NCI-H2227 treated with DMSO at 0.1 percent for 48 hours (cell line): ENCODE results near the gene COX5B.
"Not testable (repeated sequence)": the region's sequence is repeated elsewhere in the genome, so short reads cannot be mapped to it uniquely, and the experiment has no call there.

Experiments
- DNase-seq: peaks from one replicate; lab custom pipeline; 2025; lab: John Stamatoyannopoulos, UW

Gene COX5B

GRCh38 chr2:97654309-97654708 lies 8.4 kb downstream of the COX5B start:
- DNase-seq = no peak

- DNase-seq = no peak
These were observed 8.9 kb downstream of the COX5B start for GRCh38 chr2:97654791-97655190.

- DNase-seq = no peak
These were observed 10.4 kb downstream of the COX5B start for GRCh38 chr2:97656129-97656755.

GRCh38 chr2:97656905-97657587 lies 11.2 kb downstream of the COX5B start:
- DNase-seq = no peak

GRCh38 chr2:97657986-97658690 lies 12.3 kb downstream of the COX5B start:
- DNase-seq = no peak

GRCh38 chr2:97658691-97659157 lies 12.9 kb downstream of the COX5B start:
- DNase-seq = no peak

- no peak for DNase-seq
These were observed 13.6 kb downstream of the COX5B start for GRCh38 chr2:97659256-97660043.

- no peak for DNase-seq
These were observed 14.3 kb downstream of the COX5B start for GRCh38 chr2:97660044-97660774.

- DNase-seq = no peak
These were observed 15.0 kb downstream of the COX5B start for GRCh38 chr2:97660775-97661389.

- DNase-seq = no peak
These were observed 16.1 kb downstream of the COX5B start for GRCh38 chr2:97661927-97662326.

GRCh38 chr2:97662386-97662894 lies 16.6 kb downstream of the COX5B start:
- DNase-seq = no peak

- no peak for DNase-seq
These were observed 17.2 kb downstream of the COX5B start for GRCh38 chr2:97662895-97663625.

- DNase-seq = peak; percentile 66
These were observed 17.7 kb downstream of the COX5B start for GRCh38 chr2:97663626-97663961.

- DNase-seq = peak; percentile 99
These were observed 18.2 kb downstream of the COX5B start, which contains the start of gene ACTR1B for GRCh38 chr2:97663962-97664635. ACTR1B (minus strand) TSS chr2:97664044; CDS start chr2:97663890, 154 bp downstream.

GRCh38 chr2:97664636-97664970 lies 18.7 kb downstream of the COX5B start:
- DNase-seq = no peak

- DNase-seq = no peak
These were observed 23.6 kb downstream of the COX5B start, which contains the start of gene C2orf92 for GRCh38 chr2:97669448-97669847. C2orf92 (plus strand) TSS chr2:97669713; CDS start chr2:97669789, 76 bp downstream.

GRCh38 chr2:97670471-97670870 lies 24.6 kb downstream of the COX5B start:
- DNase-seq = no peak

- no peak for DNase-seq
These were observed 25.7 kb downstream of the COX5B start for GRCh38 chr2:97671526-97671925.

- not testable (repeated sequence) for DNase-seq
These were observed 26.8 kb downstream of the COX5B start for GRCh38 chr2:97672606-97673140.
